ENCODE data around the gene RETNLB.

Gene RETNLB

GRCh38 chr3:108757404-108757982, at the start of gene RETNLB:
Gene RETNLB (minus strand): TSS chr3:108757410. CDS start chr3:108757185, 225 bp downstream.
- peak; percentile 92 for DNase-seq

GRCh38 chr3:108806316-108806715, 49.1 kb upstream of the RETNLB start:
- DNase-seq = no peak

- DNase-seq = no peak
Measured at GRCh38 chr3:108804966-108805365, 47.8 kb upstream of the RETNLB start.

- no peak for DNase-seq
Measured at GRCh38 chr3:108804437-108804836, 47.2 kb upstream of the RETNLB start.

- no peak for DNase-seq
Measured at GRCh38 chr3:108791473-108791872, 34.3 kb upstream of the RETNLB start.

- DNase-seq = no peak
Measured at GRCh38 chr3:108780235-108780634, 23.0 kb upstream of the RETNLB start.

GRCh38 chr3:108779496-108779895, 22.3 kb upstream of the RETNLB start:
- DNase-seq = no peak

GRCh38 chr3:108775649-108776048, 18.4 kb upstream of the RETNLB start:
- no peak for DNase-seq

- DNase-seq = no peak
Measured at GRCh38 chr3:108767253-108767652, 10.0 kb upstream of the RETNLB start.

- no peak for DNase-seq
Measured at GRCh38 chr3:108755686-108756085, 1.5 kb downstream of the RETNLB start.

GRCh38 chr3:108744762-108745161, 12.4 kb downstream of the RETNLB start:
- DNase-seq = no peak

- DNase-seq = no peak
Measured at GRCh38 chr3:108742929-108743328, 14.3 kb downstream of the RETNLB start.

- no peak for DNase-seq
Measured at GRCh38 chr3:108736821-108737220, 20.4 kb downstream of the RETNLB start.

GRCh38 chr3:108728934-108729333, 28.3 kb downstream of the RETNLB start:
- no peak for DNase-seq

GRCh38 chr3:108728105-108728504, 29.1 kb downstream of the RETNLB start:
- DNase-seq = no peak

- no peak for DNase-seq
Measured at GRCh38 chr3:108724101-108724500, 33.1 kb downstream of the RETNLB start.

GRCh38 chr3:108722724-108723123, 34.5 kb downstream of the RETNLB start:
- DNase-seq = no peak

GRCh38 chr3:108719178-108719806, 37.9 kb downstream of the RETNLB start:
- no peak for DNase-seq

- DNase-seq = no peak
Measured at GRCh38 chr3:108718454-108718853, 38.8 kb downstream of the RETNLB start.

GRCh38 chr3:108713816-108714215, 43.4 kb downstream of the RETNLB start:
- DNase-seq = no peak

- no peak for DNase-seq
Measured at GRCh38 chr3:108713009-108713516, 44.1 kb downstream of the RETNLB start.

Measured in DMS79 treated with DMSO at 0.1 percent for 48 hours (cell line).